ENCODE results near the gene UPK1A.

The UPK1A gene

DNA sequence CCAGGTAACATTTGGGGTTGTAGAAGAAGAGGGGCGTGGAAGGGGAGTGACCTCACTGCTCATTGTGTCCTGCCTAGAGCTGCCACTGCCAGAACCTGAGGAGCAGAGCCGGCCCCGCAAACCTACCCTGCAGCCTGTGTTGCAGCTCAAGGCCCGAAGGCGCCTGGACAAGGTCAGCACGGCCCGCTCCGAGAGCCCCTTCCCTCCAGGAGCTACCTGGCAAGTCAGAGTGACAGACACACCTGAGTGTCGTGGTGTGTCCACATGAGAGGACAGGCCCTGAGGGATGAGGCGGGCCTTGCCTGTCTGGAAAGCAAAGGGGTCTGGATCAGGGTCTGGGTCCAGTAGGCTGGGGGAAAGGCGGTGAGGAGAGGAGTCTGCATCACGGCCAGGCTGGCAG is 58.2 kb downstream of the UPK1A start:
- H2AFZ ChIP-seq (ENCODE audit: low read length), result no peak overlapping the region
- TF ChIP-seq EZH2 (IDR thresholded peaks at IDR 0.05; ENCODE audit: borderline replicate concordance, low read length), result no peak
- TF ChIP-seq, protein P1, sequence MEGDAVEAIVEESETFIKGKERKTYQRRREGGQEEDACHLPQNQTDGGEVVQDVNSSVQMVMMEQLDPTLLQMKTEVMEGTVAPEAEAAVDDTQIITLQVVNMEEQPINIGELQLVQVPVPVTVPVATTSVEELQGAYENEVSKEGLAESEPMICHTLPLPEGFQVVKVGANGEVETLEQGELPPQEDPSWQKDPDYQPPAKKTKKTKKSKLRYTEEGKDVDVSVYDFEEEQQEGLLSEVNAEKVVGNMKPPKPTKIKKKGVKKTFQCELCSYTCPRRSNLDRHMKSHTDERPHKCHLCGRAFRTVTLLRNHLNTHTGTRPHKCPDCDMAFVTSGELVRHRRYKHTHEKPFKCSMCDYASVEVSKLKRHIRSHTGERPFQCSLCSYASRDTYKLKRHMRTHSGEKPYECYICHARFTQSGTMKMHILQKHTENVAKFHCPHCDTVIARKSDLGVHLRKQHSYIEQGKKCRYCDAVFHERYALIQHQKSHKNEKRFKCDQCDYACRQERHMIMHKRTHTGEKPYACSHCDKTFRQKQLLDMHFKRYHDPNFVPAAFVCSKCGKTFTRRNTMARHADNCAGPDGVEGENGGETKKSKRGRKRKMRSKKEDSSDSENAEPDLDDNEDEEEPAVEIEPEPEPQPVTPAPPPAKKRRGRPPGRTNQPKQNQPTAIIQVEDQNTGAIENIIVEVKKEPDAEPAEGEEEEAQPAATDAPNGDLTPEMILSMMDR (IDR thresholded peaks at IDR 0.05; ENCODE audit: low read length), result no peak
- no peaks in the 10 kb centered on the region for H3K9me3 ChIP-seq (ENCODE audit: low read length)
- no peak overlapping the region for H3K4me3 ChIP-seq (ENCODE audit: low read depth, low read length, poor library complexity, severe bottlenecking)
- no peak overlapping the region for H3K27ac ChIP-seq (ENCODE audit: low read depth, low read length, poor library complexity, severe bottlenecking)
- no peaks in the 10 kb centered on the region for H3K9me2 ChIP-seq (ENCODE audit: low read depth, low read length)
- peaks cover 2% of the 10 kb centered on the region for H3K4me1 ChIP-seq (ENCODE audit: insufficient read depth, low read length, severe bottlenecking)
- no peaks in the 10 kb centered on the region for H3K27me3 ChIP-seq (ENCODE audit: insufficient read depth, low read length)
- H3K36me3 ChIP-seq (ENCODE audit: insufficient read depth, low read length), result peaks cover 89% of the 10 kb centered on the region
- no peak overlapping the region for H3K4me2 ChIP-seq (ENCODE audit: low read length)
- no peaks in the 10 kb centered on the region; the same call in 1 of the 2 replicates for H3K79me2 ChIP-seq (ENCODE audit: insufficient read depth, low read length)
- H4K20me1 ChIP-seq (ENCODE audit: insufficient read depth, low read length), result no peaks in the 10 kb centered on the region
- H3F3A ChIP-seq (ENCODE audit: insufficient read depth, low read length), result no peaks in the 10 kb centered on the region
- no peak overlapping the region for H3K9ac ChIP-seq (ENCODE audit: low read length)

DNA sequence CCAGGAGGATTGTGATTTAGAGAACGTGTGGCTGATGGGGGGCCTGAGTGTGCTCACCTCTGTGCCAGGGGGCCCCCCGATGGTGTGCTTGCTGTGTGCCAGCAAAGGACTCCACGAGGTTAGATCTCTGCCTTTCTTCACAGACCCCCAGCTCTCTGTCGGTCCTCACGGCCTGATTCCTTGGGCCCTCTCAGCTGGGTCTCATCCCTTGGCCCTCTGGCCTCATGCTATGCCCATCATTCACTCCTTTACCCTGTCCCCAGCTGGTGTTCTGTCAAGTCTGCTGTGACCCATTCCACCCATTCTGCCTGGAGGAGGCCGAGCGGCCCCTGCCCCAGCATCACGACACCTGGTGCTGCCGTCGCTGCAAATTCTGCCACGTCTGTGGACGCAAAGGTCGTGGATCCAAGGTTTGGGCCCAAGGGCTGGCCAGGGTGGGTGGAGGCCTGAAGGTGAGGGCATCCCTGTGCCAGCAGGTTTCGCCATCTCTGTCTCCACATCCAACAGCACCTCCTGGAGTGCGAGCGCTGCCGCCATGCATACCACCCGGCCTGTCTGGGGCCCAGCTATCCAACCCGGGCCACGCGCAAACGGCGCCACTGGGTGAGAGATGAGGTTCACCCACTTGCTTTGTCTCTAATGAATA is 59.0 kb downstream of the UPK1A start:
- no peaks in the 10 kb centered on the region for H3K79me2 ChIP-seq (ENCODE audit: insufficient read depth, low read length)
- H3F3A ChIP-seq (ENCODE audit: insufficient read depth, low read length), result no peaks in the 10 kb centered on the region
- H3K9me3 ChIP-seq (ENCODE audit: low read length), result no peaks in the 10 kb centered on the region
- no peak overlapping the region for H3K4me3 ChIP-seq (ENCODE audit: low read depth, low read length, poor library complexity, severe bottlenecking)
- no peak overlapping the region for H3K9ac ChIP-seq (ENCODE audit: low read length)
- H3K36me3 ChIP-seq (ENCODE audit: insufficient read depth, low read length), result peaks cover 90% of the 10 kb centered on the region
- TF ChIP-seq, protein P1 (IDR thresholded peaks at IDR 0.05; ENCODE audit: low read length), result no peak
- no peak for TF ChIP-seq EZH2 (IDR thresholded peaks at IDR 0.05; ENCODE audit: borderline replicate concordance, low read length)
- no peak overlapping the region for H3K4me2 ChIP-seq (ENCODE audit: low read length)
- H4K20me1 ChIP-seq (ENCODE audit: insufficient read depth, low read length), result no peaks in the 10 kb centered on the region
- H3K27me3 ChIP-seq (ENCODE audit: insufficient read depth, low read length), result no peaks in the 10 kb centered on the region
- no peaks in the 10 kb centered on the region for H3K9me2 ChIP-seq (ENCODE audit: low read depth, low read length)
- H3K27ac ChIP-seq (ENCODE audit: low read depth, low read length, poor library complexity, severe bottlenecking), result no peak overlapping the region
- H2AFZ ChIP-seq (ENCODE audit: low read length), result no peak overlapping the region
- no peaks in the 10 kb centered on the region for H3K4me1 ChIP-seq (ENCODE audit: insufficient read depth, low read length, severe bottlenecking)

DNA sequence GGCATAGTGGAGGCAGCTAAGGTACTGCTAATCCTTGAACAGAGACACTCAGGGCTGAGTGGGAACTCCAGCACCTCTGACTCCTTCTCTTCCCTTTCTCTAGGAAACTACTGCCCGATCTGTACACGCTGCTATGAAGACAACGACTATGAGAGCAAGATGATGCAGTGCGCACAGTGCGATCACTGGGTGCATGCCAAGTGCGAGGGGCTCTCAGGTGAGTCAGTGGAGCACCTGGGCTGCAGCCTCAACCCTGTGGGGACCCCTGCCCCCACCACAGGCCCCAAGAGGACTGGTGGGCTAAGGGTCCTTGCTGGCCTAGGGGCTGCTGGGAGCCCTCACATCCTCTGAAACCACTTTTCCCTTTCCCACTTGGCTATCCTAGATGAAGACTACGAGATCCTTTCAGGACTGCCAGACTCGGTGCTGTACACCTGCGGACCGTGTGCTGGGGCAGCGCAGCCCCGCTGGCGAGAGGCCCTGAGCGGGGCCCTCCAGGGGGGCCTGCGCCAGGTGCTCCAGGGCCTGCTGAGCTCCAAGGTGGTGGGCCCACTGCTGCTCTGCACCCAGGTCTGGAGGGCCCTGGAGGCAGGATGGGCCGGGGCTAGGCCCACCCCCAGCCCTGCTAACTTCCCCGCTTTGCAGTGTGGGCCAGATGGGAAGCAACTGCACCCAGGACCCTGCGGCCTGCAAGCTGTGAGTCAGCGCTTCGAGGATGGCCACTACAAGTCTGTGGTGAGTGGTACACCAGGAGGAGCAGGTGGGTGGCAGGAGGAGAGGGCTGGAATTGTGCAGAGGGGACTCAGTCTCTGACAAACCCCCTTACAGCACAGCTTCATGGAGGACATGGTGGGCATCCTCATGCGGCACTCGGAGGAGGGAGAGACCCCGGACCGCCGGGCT is 61.0 kb downstream of the UPK1A start:
- Histone ChIP-seq H3K4me3 (ENCODE audit: low read depth, low read length, poor library complexity, severe bottlenecking) (no peak overlapping the region), H4K20me1 (ENCODE audit: insufficient read depth, low read length) (no peaks in the 10 kb centered on the region), H2AFZ (ENCODE audit: low read length) (no peak overlapping the region), H3K9ac (ENCODE audit: low read length) (no peak overlapping the region), H3K36me3 (ENCODE audit: insufficient read depth, low read length) (peaks cover 96% of the 10 kb centered on the region), H3K27ac (ENCODE audit: low read depth, low read length, poor library complexity, severe bottlenecking) (no peak overlapping the region), H3K4me1 (ENCODE audit: insufficient read depth, low read length, severe bottlenecking) (no peaks in the 10 kb centered on the region), H3K79me2 (ENCODE audit: insufficient read depth, low read length) (no peaks in the 10 kb centered on the region), H3K4me2 (ENCODE audit: low read length) (no peak overlapping the region), H3K27me3 (ENCODE audit: insufficient read depth, low read length) (no peaks in the 10 kb centered on the region), H3K9me3 (ENCODE audit: low read length) (no peaks in the 10 kb centered on the region), H3F3A (ENCODE audit: insufficient read depth, low read length) (no peaks in the 10 kb centered on the region), H3K9me2 (ENCODE audit: low read depth, low read length) (no peaks in the 10 kb centered on the region)
- TF ChIP-seq, protein P1 (IDR thresholded peaks at IDR 0.05; ENCODE audit: low read length), result no peak
- TF ChIP-seq EZH2 (IDR thresholded peaks at IDR 0.05; ENCODE audit: borderline replicate concordance, low read length), result no peak

Measured in OCI-LY1 (cell line).